GM19438 (cell line): ENCODE measurements around the gene FBL.

Experiments
- ATAC-seq: cut with Tn5 transposase; IDR thresholded peaks from one replicate; pipeline ENCODE4 v1.9.1; 2021; ENCODE audit warnings: low read depth; ENCODE audit not compliant: unreplicated experiment

Gene FBL

DNA sequence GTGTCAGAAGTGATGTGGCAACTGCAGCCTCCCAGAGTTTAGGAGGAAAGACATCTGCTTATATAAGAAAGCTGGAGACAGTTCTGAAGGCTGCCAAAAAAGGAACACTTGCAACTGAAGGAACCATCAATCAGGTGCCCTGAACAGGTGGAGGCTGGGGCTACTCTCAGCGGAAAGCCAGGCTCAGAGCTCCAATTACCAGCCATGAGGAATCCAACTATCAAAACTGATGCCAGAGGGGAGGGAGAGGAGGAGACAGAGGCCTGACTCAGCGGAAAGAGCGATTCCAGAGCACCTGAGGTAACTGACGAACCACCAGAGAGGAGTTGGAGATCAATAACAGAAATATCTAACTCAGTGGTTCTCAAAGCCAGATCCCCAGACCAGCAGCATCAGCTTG, 43.2 kb downstream of the FBL start:
- ATAC-seq: no peak

DNA sequence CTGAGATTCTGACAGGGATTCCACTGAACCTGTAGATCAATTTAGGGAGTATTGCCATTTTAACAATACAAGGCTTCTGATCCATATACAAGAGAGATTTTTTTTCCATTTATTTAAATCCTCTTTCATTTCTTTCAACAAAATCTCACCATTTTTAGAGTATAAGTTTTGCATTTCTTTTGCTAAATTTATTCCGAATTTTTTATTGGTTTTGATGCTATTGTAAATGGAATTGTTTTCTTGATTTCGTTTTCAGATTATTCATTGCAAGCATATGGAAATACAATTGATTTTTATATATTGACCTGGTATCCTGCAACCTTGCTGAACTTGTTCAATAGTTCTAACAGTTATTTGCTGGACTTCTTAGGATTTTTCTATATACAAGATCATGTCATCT, 49.1 kb downstream of the FBL start:
- no peak for ATAC-seq

DNA sequence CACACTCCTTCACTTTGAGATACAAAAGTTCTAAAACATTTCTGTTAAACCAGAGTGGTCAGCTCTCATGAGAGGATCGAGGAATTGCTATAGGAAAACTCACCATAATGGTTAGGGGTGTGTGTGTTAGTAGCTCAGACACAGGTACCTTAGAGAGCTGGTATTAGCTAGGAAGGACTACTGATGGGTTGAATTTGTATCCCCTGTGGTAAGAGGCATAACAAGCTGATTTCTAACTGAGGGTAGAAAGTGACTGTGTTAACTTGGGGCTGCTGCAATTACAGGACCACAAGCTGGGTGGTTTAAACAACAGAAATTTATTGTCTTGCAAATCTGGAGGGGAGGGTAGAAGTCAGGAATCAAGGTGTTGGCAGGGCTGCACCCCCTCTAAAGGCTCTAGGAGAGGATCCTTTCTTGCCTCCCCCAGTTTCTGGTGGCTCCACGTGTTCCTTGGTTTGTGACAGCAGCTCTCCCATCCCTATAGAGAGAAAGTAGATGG, 50.1 kb downstream of the FBL start:
- no peak for ATAC-seq

DNA sequence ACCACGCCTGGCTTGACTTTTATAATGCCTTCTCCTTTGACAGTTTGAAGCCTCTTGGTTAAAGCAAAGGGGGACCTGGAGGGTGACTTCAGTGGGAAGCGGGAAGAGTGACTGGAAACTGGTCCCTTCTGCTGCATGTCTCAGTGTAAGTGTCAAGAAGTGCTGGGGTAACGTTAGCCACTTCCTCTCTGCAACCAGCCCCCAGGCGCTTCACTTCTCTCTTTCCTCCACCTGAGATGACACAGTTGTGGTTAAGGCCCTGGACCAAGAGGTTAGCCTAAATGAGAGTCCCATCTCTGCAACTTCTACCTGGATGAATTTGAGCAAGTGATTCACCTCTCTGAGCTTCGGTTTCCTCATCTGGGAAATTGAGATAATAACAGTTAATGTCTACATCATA, 51.2 kb downstream of the FBL start:
- no peak for ATAC-seq

DNA sequence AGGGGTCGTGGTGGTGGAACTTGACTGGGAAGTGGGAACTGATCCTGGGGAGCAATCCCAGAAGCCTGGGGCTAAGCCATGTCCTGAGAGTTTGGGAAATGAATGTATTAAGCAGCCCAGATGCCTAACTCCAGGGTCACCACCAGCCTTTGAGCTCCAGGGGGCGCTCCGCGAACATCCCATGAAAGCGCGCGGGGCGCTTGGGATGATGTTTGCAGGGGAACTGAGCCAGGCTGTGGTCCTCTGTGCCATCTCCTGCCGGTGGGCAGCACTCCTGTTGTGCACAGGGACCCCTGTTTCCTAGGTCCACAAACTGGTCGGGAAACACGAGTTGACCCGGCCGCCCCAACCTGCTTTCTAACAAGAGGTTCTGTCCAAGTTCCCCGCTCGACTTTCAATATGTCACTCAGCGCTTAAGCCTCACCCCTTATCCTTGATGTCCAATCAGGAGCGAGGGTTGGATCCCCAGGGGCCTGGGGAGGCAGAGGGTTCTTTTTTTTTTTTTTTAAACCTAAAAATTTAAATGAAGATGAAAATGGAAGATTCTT, 53.1 kb downstream of the FBL start:
- no peak for ATAC-seq

DNA sequence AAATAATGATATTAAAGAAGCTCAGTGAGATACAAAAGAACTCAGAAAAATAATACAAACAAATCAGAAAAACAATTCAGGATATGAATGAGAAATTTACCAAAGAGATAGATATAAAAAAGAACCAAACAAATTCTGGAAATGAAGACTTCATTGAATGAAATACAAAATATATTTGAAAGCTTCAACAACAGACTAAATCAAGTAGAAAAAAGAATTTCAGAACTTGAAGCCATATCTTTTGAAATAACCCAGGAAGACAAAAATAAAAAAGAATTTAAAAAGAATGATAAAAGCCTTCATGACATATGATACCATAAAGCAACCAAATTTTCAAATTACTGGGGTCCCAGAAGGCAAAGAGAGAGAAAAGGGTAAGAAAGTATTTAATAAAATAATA, 57.9 kb downstream of the FBL start:
- ATAC-seq: no peak
